Measurements from ENCODE around the gene PTPN23.
"Not testable (repeated sequence)": the region's sequence is repeated elsewhere in the genome, so short reads cannot be mapped to it uniquely, and the experiment has no call there.

The PTPN23 gene

GRCh38 chr3:47380601-47381316, at the start of gene PTPN23:
Gene PTPN23 (plus strand): TSS chr3:47381021. CDS start chr3:47381097, 76 bp downstream.
- DNase-seq (ENCODE audit: low read depth), result peak; percentile 99

GRCh38 chr3:47333907-47334306, 46.9 kb upstream of the PTPN23 start:
- no peak for DNase-seq (ENCODE audit: low read depth)

GRCh38 chr3:47337656-47338055, 43.2 kb upstream of the PTPN23 start:
- no peak for DNase-seq (ENCODE audit: low read depth)

GRCh38 chr3:47339951-47340350, 40.9 kb upstream of the PTPN23 start:
- DNase-seq (ENCODE audit: low read depth), result no peak

GRCh38 chr3:47340866-47341265, 40.0 kb upstream of the PTPN23 start:
- no peak for DNase-seq (ENCODE audit: low read depth)

GRCh38 chr3:47342151-47342550, 38.7 kb upstream of the PTPN23 start:
- no peak for DNase-seq (ENCODE audit: low read depth)

- DNase-seq (ENCODE audit: low read depth), result no peak
These were observed 38.0 kb upstream of the PTPN23 start for GRCh38 chr3:47342812-47343211.

GRCh38 chr3:47343471-47343971, 37.3 kb upstream of the PTPN23 start:
- DNase-seq (ENCODE audit: low read depth), result no peak

- DNase-seq (ENCODE audit: low read depth), result no peak
These were observed 35.9 kb upstream of the PTPN23 start for GRCh38 chr3:47344971-47345370.

GRCh38 chr3:47347217-47347801, 33.5 kb upstream of the PTPN23 start:
- no peak for DNase-seq (ENCODE audit: low read depth)

- no peak for DNase-seq (ENCODE audit: low read depth)
These were observed 32.2 kb upstream of the PTPN23 start for GRCh38 chr3:47348411-47349154.

- no peak for DNase-seq (ENCODE audit: low read depth)
These were observed 25.8 kb upstream of the PTPN23 start for GRCh38 chr3:47355010-47355409.

- DNase-seq (ENCODE audit: low read depth), result no peak
These were observed 24.6 kb upstream of the PTPN23 start for GRCh38 chr3:47356201-47356600.

- DNase-seq (ENCODE audit: low read depth), result no peak
These were observed 21.5 kb upstream of the PTPN23 start for GRCh38 chr3:47359323-47359722.

- DNase-seq (ENCODE audit: low read depth), result not testable (repeated sequence)
These were observed 20.7 kb upstream of the PTPN23 start for GRCh38 chr3:47360110-47360517.

GRCh38 chr3:47362701-47363100, 18.1 kb upstream of the PTPN23 start:
- DNase-seq (ENCODE audit: low read depth), result no peak

GRCh38 chr3:47365213-47366153, 15.3 kb upstream of the PTPN23 start:
- no peak for DNase-seq (ENCODE audit: low read depth)

GRCh38 chr3:47366833-47367232, 14.0 kb upstream of the PTPN23 start:
- DNase-seq (ENCODE audit: low read depth), result no peak

GRCh38 chr3:47367631-47368030, 13.2 kb upstream of the PTPN23 start:
- DNase-seq (ENCODE audit: low read depth), result no peak

GRCh38 chr3:47370020-47370419, 10.8 kb upstream of the PTPN23 start:
- DNase-seq (ENCODE audit: low read depth), result not testable (repeated sequence)

- no peak for DNase-seq (ENCODE audit: low read depth)
These were observed 9.7 kb upstream of the PTPN23 start for GRCh38 chr3:47370887-47371697.

Measured in activated gamma-delta T cell treated with anti-CD3 and anti-CD28 coated beads, Interleukin-2, amount 50 U/mL, for 16 hours (primary cell).